ENCODE data around the gene ACSL3.
"Not testable (repeated sequence)": the region's sequence is repeated elsewhere in the genome, so short reads cannot be mapped to it uniquely, and the experiment has no call there.

Gene ACSL3

GRCh38 chr2:222982010-222982908, 121.4 kb downstream of the ACSL3 start:
- DNase-seq = peak in 1 of 2 experiments; percentile 45

DNA sequence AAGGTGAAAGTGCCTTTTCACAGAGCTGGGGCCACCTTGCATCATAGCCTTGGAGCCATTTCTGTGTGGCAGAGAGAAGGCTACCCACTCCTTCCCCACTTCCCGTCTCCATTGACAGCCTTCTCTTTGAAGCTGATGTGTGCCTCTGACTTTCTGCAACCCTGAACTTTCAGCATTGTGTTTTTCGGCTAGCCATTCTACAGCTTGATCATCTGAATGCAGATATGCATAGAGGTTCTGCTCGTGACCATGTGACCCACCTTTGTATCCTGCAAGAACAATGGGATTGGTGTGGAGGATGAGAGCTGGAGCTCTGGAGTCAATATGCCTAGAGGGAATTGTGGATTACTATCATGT, 122.1 kb downstream of the ACSL3 start:
- no peak for DNase-seq

DNA sequence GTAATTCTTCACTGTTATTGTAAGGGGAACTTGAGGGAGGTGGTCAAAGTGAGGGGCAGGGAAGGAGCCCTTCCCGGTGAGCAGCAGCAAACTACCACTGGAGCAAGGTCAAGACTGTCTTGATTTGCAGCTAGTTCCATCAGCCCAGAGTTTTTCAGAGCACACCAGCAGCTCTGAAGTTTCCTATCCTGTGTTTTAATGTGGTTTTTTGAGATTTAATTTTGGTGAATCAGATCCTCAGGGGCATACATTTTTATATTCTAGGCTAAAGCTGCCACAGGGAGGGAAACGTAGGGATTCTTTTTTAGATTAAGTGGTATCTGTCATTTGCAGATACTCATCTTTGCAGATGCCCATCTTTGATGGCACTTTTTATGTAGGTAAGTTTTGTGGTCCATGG, 124.1 kb downstream of the ACSL3 start:
- no peak for DNase-seq

GRCh38 chr2:222989431-222989830, 128.6 kb downstream of the ACSL3 start:
- DNase-seq = no peak

- not testable (repeated sequence) for DNase-seq
These were observed 129.4 kb downstream of the ACSL3 start for GRCh38 chr2:222990206-222990605.

DNA sequence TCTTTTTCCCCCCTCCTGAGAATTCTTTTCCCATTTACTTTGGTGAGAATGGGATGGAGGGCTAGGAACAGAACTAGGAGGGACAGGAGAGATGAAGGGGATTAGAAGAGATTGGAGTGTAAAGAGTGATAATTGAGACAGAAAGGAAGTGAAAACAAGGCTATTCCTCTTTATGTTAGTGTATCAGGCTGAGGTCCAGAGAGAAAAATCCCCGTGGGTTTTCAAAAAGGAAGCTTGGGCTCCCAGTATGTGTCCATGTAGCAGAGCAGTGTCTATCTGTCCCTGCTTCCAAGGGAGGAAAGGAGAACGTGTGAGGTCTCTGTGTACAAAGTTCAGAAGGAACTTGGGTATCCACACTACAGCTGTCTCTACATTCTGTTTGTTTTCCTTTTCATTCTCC, 131.3 kb downstream of the ACSL3 start:
- no peak for DNase-seq

All from NCI-H1930 (cell line).